Stimulated activated CD8-positive, alpha-beta memory T cell treated with anti-CD3 and anti-CD28 coated beads, Interleukin-12 subunit alpha, Interleukin-12 subunit beta, amount 100 ng/mL, for 4 hours (primary cell): ENCODE data around the gene FEZ2.

Experiments used
- DNase-seq: peaks from one replicate; pipeline ENCODE4 v3.0.0-alpha.2; 2020; ENCODE audit warnings: low read depth

FEZ2 gene

DNA sequence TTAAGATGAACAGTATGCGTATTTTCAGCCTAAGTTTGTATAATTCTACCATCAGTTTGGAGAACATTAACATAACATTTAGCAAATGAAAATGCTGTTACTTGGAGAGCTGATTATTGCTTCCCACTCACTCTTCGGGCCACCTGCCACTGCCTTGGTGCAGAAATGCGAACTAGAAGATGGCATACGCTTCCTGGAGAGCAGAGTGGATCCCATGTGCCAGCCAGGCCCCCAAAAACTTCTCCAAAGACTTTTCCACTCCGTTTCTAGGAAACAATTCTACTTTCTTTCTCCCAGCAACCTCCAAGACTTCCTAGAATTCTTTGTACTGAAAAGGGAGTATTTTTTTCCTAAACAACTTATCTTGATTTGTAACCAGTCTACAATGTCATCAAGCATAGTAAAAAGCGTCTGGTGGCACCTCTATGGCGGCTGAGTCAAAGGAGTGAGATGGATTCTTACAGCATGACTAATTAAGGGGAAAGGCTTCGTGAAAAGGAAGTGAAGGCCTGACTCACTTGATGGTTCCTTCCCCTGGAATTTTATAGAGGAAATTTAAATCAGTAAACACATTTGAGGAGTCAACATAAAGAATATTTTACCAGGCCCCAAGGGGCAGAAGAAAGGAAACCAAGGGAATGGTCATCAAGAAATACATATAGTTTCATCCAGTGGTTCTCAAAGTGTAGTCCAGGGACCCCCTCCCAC lies 36.6 kb downstream of the FEZ2 start:
- DNase-seq = no peak

DNA sequence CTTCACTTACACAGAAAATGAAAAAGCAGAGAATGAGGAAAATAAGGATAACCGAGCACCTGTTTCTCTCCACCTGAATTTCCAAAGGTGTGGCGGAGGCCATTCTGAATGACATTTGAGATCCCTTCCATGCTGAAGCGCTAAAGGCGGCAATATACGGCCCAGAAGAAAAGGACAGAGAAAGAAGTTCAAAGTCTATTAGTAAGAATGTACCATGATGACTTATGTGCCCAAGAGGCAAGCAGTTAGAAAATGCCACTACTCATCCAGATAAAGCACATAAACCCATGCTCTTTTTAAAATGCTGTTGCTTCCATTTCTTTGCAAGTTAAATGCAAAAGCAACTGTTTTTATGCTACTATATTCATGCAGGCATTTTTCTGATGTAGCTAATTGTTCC lies 37.2 kb downstream of the FEZ2 start:
- DNase-seq = no peak

- DNase-seq = no peak
These were observed 38.6 kb downstream of the FEZ2 start for GRCh38 chr2:36559221-36559942.

GRCh38 chr2:36556842-36557241 lies 41.1 kb downstream of the FEZ2 start:
- DNase-seq = no peak

DNA sequence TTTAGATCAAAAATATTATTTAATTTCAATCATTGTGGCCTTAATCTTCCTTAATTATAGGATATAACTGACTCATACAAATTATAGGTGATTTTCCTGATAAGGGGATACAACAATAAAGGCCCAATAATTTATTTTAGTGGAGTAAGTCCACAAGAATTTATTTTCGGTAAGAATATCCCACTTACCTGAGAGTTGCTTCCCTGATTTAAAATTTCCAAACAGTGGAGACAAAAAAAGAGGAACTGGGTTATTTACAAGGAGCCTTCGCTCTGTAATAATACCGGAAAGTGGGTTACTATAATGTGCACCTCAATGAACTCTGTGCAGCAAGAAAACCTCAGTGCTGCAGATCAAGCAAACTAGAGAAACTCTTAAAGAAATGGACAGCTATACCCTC lies 42.2 kb downstream of the FEZ2 start:
- no peak for DNase-seq

DNA sequence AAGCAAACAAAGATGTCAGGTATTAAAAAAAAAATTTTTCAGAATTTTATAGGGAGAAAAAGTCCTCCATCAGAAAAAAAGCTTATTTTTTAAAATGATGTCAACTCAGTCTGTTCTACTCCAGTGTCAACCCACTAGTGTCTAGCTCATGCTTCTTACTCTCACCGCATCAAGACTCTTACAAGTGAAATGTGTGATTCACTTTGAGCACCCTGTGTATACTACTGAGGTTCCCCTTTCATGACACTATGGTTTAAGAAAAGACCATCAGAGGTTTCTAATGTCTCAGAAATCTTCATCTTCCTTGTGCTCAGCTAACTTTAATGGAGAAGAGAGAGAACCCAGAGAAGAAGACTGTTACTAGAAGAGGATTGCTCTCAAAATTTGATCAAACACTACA lies 43.4 kb downstream of the FEZ2 start:
- DNase-seq = no peak

DNA sequence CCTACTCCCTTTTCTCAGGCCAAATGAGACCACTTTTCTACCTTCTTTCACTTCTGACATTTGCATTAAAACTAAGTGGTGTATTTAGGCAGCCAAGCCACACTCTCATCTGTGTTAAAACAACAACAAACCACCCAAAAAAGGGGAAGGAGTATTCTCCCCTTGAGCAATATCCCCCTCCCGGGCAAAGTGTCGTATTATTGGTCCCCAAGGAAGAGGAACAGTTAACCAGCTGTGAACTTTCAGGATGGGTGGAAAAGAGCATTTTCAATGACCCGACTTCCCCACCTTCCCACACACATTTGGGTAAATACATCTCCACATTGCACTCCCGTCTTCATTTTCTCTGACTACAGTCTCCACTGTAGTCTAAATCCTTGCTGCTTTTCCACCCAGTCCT lies 44.3 kb downstream of the FEZ2 start:
- DNase-seq = no peak

DNA sequence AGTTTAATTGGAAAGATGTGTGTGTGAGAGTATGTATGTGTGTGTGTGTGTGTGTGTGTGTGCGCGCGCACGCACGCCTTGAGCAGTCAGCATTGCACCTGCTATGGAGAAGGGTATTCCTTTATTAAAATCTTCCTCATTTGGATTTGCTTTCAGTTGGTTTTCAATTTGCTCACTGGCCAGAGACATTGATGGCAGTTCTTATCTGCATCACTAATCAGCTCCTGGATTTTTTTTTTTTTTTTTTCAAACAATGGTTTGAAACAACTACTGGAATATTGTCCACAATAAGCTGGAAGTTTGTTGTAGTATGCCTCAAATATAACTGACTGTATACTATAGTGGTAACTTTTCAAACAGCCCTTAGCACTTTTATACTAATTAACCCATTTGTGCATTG lies 48.0 kb downstream of the FEZ2 start:
- DNase-seq = no peak

DNA sequence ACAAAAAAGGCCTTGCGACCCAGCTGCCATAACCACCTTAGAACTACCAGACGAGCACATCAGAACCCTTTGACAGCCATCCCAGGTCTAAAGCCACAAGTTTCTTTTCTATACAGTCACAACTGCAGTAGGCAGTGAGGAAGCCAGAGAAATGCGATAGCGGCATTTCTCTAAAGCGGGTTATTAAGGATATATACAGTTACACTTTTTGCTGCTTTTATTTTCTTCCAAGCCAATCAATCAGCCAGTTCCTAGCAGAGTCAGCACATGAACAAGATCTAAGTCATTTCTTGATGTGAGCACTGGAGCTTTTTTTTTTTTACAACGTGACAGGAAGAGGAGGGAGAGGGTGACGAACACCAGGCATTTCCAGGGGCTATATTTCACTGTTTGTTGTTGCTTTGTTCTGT lies 48.8 kb downstream of the FEZ2 start:
- no peak for DNase-seq

- no peak for DNase-seq
These were observed 50.1 kb downstream of the FEZ2 start for GRCh38 chr2:36547906-36548305.

DNA sequence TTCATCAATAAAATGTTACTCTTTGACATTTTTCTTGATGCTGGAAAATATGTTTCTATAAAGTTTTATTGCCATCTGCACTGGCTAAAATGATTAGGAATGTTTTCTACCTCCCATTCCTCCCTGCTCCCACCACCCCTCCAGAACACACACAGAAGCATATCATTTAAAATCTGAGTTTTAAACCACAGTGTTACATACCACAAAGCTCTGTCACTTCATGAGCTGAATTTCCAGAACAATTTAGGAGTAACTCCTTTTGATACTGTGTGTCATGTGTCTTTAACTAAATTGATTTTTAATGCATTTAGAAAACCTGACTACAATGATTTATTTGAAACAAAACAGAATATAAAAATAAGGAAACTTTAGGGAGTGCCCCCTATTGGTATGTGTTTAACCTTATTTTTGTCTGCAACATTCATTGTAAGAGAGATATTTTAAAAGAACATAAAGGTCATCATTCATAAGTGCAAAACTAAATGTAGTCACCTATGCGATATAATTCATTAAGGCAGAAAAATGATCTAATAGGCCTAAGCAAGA lies 52.0 kb downstream of the FEZ2 start:
- DNase-seq = no peak

GRCh38 chr2:36544638-36545338 lies 53.2 kb downstream of the FEZ2 start:
- DNase-seq = no peak

GRCh38 chr2:36541891-36542595 lies 55.9 kb downstream of the FEZ2 start:
- DNase-seq = no peak

DNA sequence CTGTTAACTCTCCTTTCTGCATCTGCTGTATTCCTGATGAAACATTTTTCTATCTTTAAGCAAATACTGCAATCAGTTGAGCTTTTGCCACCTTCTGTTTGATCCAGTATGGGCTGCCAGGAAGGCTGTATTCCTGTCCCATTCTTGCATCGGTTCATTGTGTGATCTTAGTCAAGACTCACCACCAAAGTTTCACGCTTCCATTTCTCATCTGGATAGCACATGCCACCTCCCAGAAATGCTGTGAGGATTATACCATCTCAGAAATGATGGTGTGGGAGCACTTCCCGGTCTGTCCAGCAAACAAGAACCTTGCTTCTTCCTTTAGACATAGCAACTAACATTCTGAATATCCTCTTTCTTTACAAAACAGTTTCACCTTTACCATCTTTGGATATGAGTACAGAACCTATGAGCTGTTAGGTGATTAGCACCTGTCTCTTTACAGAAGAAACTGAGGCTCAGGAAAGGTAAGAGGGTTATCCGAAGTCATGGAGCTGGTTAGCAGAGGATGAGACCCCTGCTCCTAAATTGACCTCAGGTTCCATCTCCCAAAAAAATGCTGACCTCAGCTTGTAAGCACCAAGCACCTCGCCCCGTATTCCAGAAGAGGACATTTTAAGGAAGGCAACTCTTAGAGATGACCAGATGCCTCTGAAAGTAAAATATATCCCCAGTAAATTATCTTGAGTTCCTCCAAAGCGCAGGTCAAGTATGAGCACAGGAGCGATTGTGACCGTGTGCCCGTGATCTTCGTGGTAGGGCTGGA lies 56.8 kb downstream of the FEZ2 start:
- DNase-seq = no peak

GRCh38 chr2:36539631-36540030 lies 58.3 kb downstream of the FEZ2 start:
- DNase-seq = no peak

GRCh38 chr2:36538335-36538734 lies 59.6 kb downstream of the FEZ2 start:
- no peak for DNase-seq

- no peak for DNase-seq
These were observed 61.2 kb downstream of the FEZ2 start for GRCh38 chr2:36536776-36537175.

GRCh38 chr2:36535099-36535498 lies 62.9 kb downstream of the FEZ2 start:
- DNase-seq = no peak

DNA sequence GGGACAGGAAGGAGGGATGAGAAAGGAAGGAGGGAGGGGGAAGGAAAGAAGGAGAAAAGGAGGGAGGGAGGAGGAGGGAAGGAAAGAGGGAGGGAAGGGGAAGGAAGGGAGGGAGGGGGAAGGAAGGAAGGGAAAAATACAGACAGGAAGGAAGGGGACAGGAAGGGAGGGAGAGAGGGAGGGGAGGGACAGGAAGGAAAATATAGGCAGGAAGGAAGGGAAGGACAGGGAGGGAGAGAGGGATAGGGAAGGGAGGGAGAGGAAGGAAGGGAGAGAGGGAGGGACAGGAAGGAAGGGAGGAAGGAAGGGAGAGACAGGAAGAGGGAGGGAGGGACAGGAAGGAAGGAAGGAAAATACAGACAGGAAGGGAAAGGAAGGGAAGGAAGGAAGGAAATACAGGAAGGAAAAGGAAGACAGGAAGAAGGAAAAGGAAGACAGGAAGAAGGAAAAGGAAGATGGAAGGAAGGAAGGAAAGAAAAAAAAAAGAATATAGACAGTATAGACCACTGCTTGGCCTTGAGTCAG lies 63.6 kb downstream of the FEZ2 start:
- no peak for DNase-seq

DNA sequence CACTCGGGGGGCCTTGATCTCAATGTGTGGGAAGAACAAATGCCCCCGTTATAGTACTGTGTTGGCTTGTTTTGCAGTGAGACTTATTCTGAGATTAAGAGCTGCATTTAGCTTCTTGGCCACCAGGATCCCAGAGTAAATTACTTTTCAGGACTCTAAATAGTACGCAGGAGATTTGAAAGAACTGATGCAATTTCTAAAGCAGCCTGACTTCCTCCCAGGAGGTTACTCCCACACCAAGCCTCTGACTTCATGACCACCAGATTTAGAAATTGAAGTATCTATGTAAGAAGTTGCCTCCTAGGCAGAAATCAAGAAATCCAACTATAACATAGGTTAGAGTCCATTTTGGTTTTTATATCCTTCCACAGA lies 67.0 kb downstream of the FEZ2 start:
- DNase-seq = no peak
